ENCODE data around the gene MESP2.

The MESP2 gene

GRCh38 chr15:89743011-89743410 lies 33.1 kb upstream of the MESP2 start:
- TF ChIP-seq CTCF (IDR thresholded peaks at IDR 0.05; ENCODE audit: extremely low read depth, insufficient read depth, missing control alignments): no peak
- in situ Hi-C loops (cut with MboI; ENCODE audit: low pct_unique_long_range_greater_than_20kb, low sequenced_read_pairs, unreplicated experiment): no loop called here
- DNase-seq (ENCODE audit: low spot score): no peak

GRCh38 chr15:89743594-89743993 lies 32.5 kb upstream of the MESP2 start:
- no peak for TF ChIP-seq CTCF (IDR thresholded peaks at IDR 0.05; ENCODE audit: extremely low read depth, insufficient read depth, missing control alignments)
- peak; percentile 10 for DNase-seq (ENCODE audit: low spot score)
- in situ Hi-C loops (cut with MboI; ENCODE audit: low pct_unique_long_range_greater_than_20kb, low sequenced_read_pairs, unreplicated experiment): no loop called here

GRCh38 chr15:89745131-89745530 lies 31.0 kb upstream of the MESP2 start:
- no peak for TF ChIP-seq CTCF (IDR thresholded peaks at IDR 0.05; ENCODE audit: extremely low read depth, insufficient read depth, missing control alignments)
- in situ Hi-C loops (cut with MboI; ENCODE audit: low pct_unique_long_range_greater_than_20kb, low sequenced_read_pairs, unreplicated experiment): no loop called here

GRCh38 chr15:89745768-89746167 lies 30.4 kb upstream of the MESP2 start:
- no peak for TF ChIP-seq CTCF (IDR thresholded peaks at IDR 0.05; ENCODE audit: extremely low read depth, insufficient read depth, missing control alignments)
- no peak for DNase-seq (ENCODE audit: low spot score)
- in situ Hi-C loops (cut with MboI; ENCODE audit: low pct_unique_long_range_greater_than_20kb, low sequenced_read_pairs, unreplicated experiment): no loop called here

More at GRCh38 chr15:89745131-89745530, 31.0 kb upstream of the MESP2 start:
- no peak for DNase-seq (ENCODE audit: low spot score)

GRCh38 chr15:89746386-89746780 lies 29.7 kb upstream of the MESP2 start:
- in situ Hi-C loops (cut with MboI; ENCODE audit: low pct_unique_long_range_greater_than_20kb, low sequenced_read_pairs, unreplicated experiment): no loop called here
- TF ChIP-seq CTCF (IDR thresholded peaks at IDR 0.05; ENCODE audit: extremely low read depth, insufficient read depth, missing control alignments): no peak
- no peak for DNase-seq (ENCODE audit: low spot score)

- TF ChIP-seq CTCF (IDR thresholded peaks at IDR 0.05; ENCODE audit: extremely low read depth, insufficient read depth, missing control alignments): no peak
- DNase-seq (ENCODE audit: low spot score): no peak
- in situ Hi-C loops (cut with MboI; ENCODE audit: low pct_unique_long_range_greater_than_20kb, low sequenced_read_pairs, unreplicated experiment): no loop called here
These were observed 28.1 kb upstream of the MESP2 start for GRCh38 chr15:89747708-89748682.
